Osteoblast (primary cell): Measurements from ENCODE around the gene CPTP. TPM values are rescaled to one million over a fixed set of nuclear protein-coding genes. Genes with fewer than 3 reads are reported as not detected.

ENCODE experiments used
- DNase-seq: peaks from one replicate; pipeline ENCODE4 v3.0.0; 2011; ENCODE audit warnings: low spot score, mixed read lengths; ENCODE audit not compliant: insufficient read length; ENCODE audit errors: missing footprints
- H2AFZ ChIP-seq: 2 replicates; pipeline ENCODE4 v1.6.0; 2011; ENCODE audit warnings: mild to moderate bottlenecking, low read length
- H3K27ac ChIP-seq: 2 replicates; pipeline ENCODE4 v1.5.1; 2011; ENCODE audit warnings: mild to moderate bottlenecking, low read depth, low read length, moderate library complexity
- H3K27me3 ChIP-seq: 2 replicates; pipeline ENCODE4 v1.6.0; 2012; ENCODE audit warnings: mild to moderate bottlenecking, control low read depth, inconsistent platforms, low read length, moderate library complexity; ENCODE audit not compliant: insufficient read depth
- H3K36me3 ChIP-seq: 2 replicates; pipeline ENCODE4 v1.5.1; 2011; ENCODE audit warnings: mild to moderate bottlenecking, low read length, control low read depth, moderate library complexity; ENCODE audit not compliant: insufficient read depth
- H3K4me1 ChIP-seq: 2 replicates; pipeline ENCODE4 v1.5.1; 2011; ENCODE audit warnings: mild to moderate bottlenecking, low read length, control low read depth, moderate library complexity; ENCODE audit not compliant: insufficient read depth
- H3K4me2 ChIP-seq: 2 replicates; pipeline ENCODE4 v1.6.0; 2011; ENCODE audit warnings: mild to moderate bottlenecking, low read length; ENCODE audit not compliant: insufficient read depth
- H3K4me3 ChIP-seq: fragments of 200-600 bp; sonication (generic); 3 replicates; pipeline ENCODE4 v1.5.1; 2012; ENCODE audit warnings: mild to moderate bottlenecking, low read length, inconsistent platforms; ENCODE audit not compliant: insufficient read depth
- H3K79me2 ChIP-seq: 2 replicates; pipeline ENCODE4 v1.6.0; 2012; ENCODE audit warnings: mild to moderate bottlenecking, low read length, control low read depth, inconsistent platforms; ENCODE audit not compliant: insufficient read depth
- H3K9me3 ChIP-seq: 2 replicates; pipeline ENCODE4 v1.5.1; 2011; ENCODE audit warnings: low read depth, low read length, control low read depth
- H4K20me1 ChIP-seq: 2 replicates; pipeline ENCODE4 v1.6.0; 2012; ENCODE audit warnings: mild to moderate bottlenecking, low read length, control low read depth; ENCODE audit not compliant: insufficient read depth
- CTCF ChIP-seq: IDR thresholded peaks from 2 replicates; pipeline ENCODE4 v1.5.1; 2011; ENCODE audit warnings: mild to moderate bottlenecking, low read depth, low read length, moderate library complexity; ENCODE audit errors: extremely low read depth
- total RNA-seq: library from RNA; depleted of rRNA; stranded (reverse); fragments of >200 nt; gene quantifications from 2 replicates; pipeline ENCODE4 v1.2.3, GENCODE V29; 2012

CPTP gene
- total RNA-seq, 1 donor: 13.8 TPM

GRCh38 chr1:1359664-1360468 is 35.3 kb downstream of the CPTP start:
- peak overlapping the region; percentile 85 for H3K27ac ChIP-seq
- H3K4me3 ChIP-seq: peak overlapping the region; percentile 95
- H3K36me3 ChIP-seq: peaks cover under 1% of the 10 kb centered on the region
- peak; percentile 95 for DNase-seq
- peaks cover 8% of the 10 kb centered on the region for H4K20me1 ChIP-seq
- peaks cover 37% of the 10 kb centered on the region for H3K79me2 ChIP-seq
- H3K4me2 ChIP-seq: peak overlapping the region; percentile 89
- H2AFZ ChIP-seq: no peak overlapping the region
- H3K27me3 ChIP-seq: no peaks in the 10 kb centered on the region
- H3K4me1 ChIP-seq: peaks cover 40% of the 10 kb centered on the region
- H3K9me3 ChIP-seq: no peaks in the 10 kb centered on the region
- no peak for TF ChIP-seq CTCF

GRCh38 chr1:1360506-1361169 is 36.0 kb downstream of the CPTP start:
- H2AFZ ChIP-seq: peak overlapping the region; percentile 18
- peak overlapping the region; percentile 42 for H3K4me3 ChIP-seq
- DNase-seq: peak; percentile 99
- no peaks in the 10 kb centered on the region for H3K9me3 ChIP-seq
- H3K79me2 ChIP-seq: peaks cover 33% of the 10 kb centered on the region
- H3K4me1 ChIP-seq: peaks cover 40% of the 10 kb centered on the region
- peaks cover 8% of the 10 kb centered on the region for H4K20me1 ChIP-seq
- no peaks in the 10 kb centered on the region for H3K36me3 ChIP-seq
- peak overlapping the region; percentile 85 for H3K27ac ChIP-seq
- no peaks in the 10 kb centered on the region for H3K27me3 ChIP-seq
- peak overlapping the region; percentile 89 for H3K4me2 ChIP-seq
- TF ChIP-seq CTCF: no peak

GRCh38 chr1:1361233-1361981 is 36.8 kb downstream of the CPTP start:
- H3K4me3 ChIP-seq: peak overlapping the region; percentile 42
- H3K27me3 ChIP-seq: no peaks in the 10 kb centered on the region
- peak overlapping the region; percentile 89 for H3K4me2 ChIP-seq
- H3K27ac ChIP-seq: peak overlapping the region; percentile 85
- H3K36me3 ChIP-seq: no peaks in the 10 kb centered on the region
- peaks cover 40% of the 10 kb centered on the region for H3K4me1 ChIP-seq
- H4K20me1 ChIP-seq: peaks cover 8% of the 10 kb centered on the region
- peak; percentile 86 for DNase-seq
- no peaks in the 10 kb centered on the region for H3K9me3 ChIP-seq
- no peak for TF ChIP-seq CTCF
- H3K79me2 ChIP-seq: peaks cover 26% of the 10 kb centered on the region
- H2AFZ ChIP-seq: peak overlapping the region; percentile 26
